NCI-H2196 (cell line): Measurements from ENCODE around the gene LDB3.
A peak's percentile ranks its signal among the peaks of the same experiment; 100 is the strongest.

Experiments
- DNase-seq: peaks from one replicate; lab custom pipeline; 2025; ENCODE audit not compliant: unreplicated experiment; lab: John Stamatoyannopoulos, UW

The LDB3 gene

DNA sequence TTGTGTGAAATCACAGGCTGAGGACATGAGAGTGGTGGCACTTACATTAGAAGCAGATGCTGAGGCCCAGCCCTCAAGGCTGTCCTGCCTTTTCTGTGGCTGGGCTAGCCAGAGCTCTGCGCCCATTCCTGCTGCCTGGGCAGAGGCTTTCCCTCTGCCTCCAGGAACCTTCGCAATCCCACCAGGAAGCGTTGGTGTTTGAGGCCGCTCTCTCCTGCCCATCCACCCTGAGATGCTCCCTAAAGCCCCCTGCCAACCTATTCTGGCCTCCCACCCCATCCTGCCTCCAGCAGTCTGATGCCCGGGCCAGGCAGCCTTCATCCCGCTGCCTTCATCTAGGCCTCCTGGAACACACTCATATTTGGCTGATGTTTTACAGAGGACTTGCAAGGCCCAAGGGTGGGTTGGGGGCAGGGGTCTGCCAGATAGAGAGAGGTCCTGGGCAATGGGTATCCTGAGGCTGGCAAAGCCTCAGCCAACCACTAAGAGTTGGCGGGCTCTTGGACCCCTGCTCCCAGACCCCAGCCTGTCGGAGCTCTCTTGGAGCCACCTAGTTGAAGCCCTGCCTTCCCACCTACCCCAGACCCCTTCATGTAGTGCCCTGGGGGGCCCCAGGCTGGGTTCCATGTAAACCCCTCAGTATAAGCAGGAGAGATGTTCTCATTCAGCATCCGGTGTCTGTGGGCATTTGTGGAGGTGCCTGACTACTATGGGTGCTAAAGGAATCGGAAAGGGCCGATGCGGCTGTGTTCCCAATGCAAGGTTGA is 32.7 kb downstream of the LDB3 start:
- DNase-seq, result no peak

GRCh38 chr10:86703176-86703575 is 34.9 kb downstream of the LDB3 start:
- DNase-seq, result no peak

DNA sequence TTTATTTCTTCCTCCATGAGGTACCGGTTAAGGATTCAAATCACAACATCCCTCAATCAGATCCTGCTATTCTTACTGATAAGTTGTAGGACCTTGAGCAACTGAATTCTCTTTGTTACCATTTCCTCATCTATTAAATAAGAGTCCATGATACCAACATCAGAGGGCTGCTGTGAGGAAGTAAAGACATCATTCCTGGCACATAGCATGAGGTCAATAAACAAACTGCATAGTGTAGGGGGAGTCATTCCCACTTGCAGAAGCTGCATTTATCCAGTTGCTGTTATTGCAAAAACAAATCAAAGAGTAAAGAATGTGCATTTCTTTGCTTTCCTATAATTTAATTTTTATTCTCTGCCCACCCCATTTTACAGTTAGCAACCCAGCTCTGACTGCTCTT is 36.8 kb downstream of the LDB3 start:
- DNase-seq, result no peak

GRCh38 chr10:86705905-86706304 is 37.6 kb downstream of the LDB3 start:
- DNase-seq, result no peak

DNA sequence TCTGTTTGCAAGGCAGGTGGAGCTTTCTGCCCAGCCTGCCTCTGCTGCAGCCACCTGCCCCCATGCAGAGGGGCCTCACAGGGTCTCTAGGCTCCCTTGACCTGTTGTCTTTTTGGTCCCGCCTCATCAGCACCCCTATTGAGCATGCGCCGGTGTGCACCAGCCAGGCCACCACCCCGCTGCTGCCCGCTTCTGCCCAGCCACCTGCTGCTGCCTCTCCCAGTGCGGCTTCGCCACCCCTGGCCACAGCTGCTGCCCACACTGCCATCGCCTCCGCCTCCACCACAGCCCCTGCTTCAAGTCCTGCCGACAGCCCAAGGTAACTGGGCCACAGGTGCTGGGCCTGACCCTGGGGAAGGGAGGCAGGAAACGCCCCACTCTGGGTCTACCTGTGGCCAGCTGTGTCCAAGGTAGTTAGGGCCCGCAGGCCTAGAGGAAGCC is 38.1 kb downstream of the LDB3 start:
- no peak for DNase-seq

DNA sequence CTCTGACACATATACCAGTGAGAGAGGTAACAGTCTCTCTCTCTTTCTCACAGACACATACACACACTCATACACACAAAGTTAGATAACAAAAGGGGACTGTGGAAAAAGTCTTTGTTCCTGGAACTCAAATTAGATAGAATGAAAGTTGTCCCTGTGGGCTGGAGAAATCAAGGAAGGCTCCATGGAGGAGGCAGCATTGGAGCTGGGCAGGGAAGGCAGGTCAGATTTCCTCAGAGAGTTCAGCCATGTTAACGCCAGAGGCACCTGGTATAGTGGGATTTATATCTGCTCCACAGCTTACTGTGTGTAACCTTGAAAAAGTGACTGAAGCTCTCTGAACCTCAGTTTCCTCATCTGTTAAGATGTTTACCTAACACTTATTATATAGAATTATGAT is 38.7 kb downstream of the LDB3 start:
- no peak for DNase-seq

GRCh38 chr10:86707505-86707904 is 39.2 kb downstream of the LDB3 start:
- DNase-seq, result no peak

DNA sequence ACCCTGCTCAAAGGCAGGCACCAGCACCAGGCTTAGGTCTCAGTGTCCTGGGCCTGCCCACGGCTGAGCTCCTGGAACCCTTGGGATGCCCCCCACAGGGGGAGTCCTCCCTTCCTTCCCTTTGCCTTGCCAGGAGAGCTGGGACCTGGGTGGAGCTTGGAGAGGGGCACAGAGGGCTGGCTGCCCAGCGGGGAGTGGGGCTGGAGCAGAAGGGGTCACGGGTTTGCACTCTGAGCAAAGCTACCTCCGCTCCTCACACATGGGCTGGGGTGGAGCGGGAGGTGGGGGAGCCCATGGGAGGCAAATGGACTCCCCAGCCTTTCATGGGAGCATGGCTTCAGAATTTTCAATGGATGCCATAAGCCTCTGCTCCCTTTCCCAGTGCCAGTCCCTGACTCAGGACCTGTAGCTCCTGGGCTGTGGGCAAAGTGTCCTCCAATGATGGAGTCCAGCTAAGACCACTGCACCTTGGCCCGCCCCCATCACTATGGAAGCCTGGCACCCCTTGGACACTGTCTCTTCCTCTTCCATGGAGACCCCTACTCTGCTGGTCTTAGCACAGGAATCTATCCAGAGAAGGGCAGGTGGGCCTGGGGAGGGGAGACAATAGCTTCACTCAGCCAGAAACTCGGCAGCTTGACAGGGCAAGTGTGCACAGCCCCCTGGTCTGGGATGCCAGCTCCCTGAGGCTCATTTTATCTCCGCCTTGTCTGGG is 39.9 kb downstream of the LDB3 start:
- DNase-seq, result no peak

GRCh38 chr10:86708783-86709380 is 40.6 kb downstream of the LDB3 start:
- DNase-seq, result no peak

DNA sequence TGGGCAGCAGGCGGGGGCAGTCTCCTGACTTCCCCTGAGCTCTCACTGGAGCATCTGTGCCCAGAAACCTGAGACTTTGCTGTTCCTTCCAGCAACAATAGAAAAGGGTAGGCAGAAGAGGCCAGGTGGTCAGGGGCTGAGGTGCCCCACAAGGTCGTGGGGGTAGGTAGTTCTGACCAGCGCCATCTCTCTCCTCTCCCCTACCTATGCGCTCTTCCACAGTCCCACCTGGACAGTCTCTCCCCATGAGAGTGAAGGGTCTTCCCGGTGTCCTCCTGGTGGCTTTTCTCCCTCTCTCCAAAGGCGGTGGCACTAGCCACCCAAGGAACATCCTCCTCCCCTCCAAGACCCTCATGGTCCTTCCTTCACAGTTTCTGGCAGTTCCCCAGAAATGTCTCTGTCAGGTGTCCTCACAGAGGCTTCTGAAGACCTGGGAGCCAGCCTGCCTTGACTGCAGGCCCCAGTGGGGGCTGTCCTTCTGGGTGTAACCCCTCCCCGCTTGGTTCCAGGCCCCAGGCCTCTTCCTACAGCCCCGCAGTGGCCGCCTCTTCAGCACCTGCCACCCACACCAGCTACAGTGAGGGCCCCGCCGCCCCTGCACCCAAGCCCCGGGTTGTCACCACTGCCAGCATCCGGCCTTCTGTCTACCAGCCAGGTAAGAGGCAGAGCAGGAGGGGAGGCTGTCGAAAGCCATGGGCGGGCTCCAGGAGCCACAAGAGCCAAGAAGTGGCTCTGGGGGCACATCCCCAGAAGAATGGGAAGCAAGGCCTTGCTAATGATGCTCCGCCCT is 41.3 kb downstream of the LDB3 start:
- no peak for DNase-seq

- peak; percentile 69 for DNase-seq
Measured at GRCh38 chr10:86710987-86711512, 42.7 kb downstream of the LDB3 start.

DNA sequence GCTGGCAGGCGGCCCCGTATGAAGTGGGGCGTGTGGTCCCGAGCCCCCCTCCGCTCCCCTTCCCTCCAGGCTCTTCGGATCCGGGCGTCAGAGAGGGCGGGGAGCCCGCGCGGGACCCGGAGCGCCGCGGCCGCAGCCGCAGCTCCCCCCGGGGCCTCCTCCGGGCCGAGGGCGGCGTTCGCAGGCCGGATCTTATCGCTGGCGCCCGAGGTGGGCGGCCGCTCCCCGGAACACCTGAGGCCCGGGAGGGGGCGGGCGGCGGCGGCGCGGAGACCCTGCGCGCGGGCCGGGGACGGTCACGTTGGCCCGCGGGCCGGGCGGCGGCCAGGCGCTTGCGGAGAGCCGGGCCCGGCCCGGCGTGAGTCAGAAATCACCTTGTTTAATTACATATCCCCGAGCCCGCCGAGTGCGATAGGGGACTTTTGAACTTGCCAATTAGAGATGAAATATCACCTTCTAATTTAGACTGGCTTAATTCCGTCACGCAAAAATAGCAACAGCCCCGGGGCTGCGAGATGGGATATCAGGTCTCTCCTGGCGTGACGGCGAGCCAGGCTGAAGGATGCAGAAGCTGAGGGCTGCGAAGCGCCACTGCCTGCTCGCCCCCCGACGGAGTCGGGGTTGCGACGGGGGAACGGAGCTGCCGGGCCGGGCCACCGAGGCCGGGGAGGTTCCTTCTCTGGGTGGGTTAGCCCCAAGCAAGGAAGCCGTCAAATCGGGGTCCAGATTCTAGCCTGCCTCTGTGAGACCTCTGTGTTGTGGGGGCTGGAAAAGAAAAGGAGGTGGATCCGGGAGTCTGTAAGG is 43.4 kb downstream of the LDB3 start:
- DNase-seq, result no peak

- no peak for DNase-seq
Measured at GRCh38 chr10:86712317-86712707, 44.0 kb downstream of the LDB3 start.

DNA sequence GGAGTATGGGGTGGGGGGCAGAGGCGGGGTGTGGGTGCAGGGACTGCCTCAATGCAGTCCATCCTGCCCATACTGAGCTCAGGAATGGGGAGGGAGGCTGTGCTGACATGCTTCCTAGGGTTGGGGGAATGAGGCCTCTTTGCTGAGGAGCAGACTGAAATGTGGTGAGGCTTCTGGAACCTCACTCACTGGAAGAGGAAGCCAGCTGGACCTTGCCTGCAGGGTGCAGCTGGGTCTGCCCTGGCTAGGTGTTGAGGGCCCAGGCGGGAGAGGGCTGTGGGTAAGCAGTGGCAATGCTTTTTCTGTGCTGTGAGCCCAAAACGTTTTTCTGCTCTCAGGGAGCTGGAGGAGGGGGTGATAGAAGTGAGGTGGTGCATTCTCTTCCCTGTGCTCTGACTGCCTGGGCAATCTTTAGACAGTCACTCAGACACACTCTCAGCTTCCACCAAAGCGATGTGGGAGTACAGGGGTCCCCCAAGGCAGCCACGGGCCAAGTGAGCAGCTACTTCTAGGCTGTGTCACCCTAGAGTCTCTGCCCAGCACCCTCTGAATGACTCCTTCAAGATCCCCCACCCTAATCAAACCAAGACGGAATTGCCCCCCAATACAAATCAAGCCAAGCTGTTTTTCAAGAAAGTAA is 47.0 kb downstream of the LDB3 start:
- no peak for DNase-seq

DNA sequence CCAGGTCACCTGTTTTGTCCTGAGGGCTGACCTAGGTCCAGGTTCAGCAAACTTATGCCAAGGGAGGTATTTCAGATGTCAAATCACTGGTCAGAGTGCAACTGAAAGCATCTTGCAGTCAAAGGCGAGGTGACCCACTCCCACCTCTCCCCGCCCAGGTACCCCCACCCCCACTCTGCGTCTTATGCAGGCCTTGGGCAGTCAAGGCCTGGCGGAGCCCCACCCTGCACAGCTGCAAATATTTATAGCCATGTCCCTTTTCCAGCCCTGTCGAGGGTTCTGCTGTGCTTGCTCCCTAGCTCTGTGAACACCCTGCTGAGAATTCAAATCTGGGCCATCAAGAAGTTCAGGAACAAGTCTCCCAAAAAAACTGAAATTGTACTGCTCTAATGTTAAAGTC is 47.5 kb downstream of the LDB3 start:
- DNase-seq, result no peak

GRCh38 chr10:86716466-86716865 is 48.2 kb downstream of the LDB3 start:
- no peak for DNase-seq

DNA sequence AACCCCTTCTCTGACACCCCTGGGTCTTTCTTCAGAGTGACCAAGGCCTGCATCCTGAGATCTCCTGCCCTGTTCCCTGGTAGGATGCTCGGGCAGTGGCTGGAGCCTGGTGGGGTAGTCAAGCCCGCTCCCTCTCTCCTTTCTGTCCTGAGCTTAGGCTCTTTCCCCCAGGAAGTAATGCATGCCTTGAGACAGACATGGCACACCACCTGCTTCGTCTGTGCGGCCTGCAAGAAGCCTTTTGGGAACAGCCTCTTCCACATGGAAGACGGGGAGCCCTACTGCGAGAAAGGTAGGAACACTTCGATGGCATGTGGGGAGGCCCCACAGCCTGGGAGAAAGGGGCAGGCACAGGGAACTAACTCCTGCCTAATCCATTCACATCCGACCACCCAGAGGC is 50.2 kb downstream of the LDB3 start:
- DNase-seq, result no peak

DNA sequence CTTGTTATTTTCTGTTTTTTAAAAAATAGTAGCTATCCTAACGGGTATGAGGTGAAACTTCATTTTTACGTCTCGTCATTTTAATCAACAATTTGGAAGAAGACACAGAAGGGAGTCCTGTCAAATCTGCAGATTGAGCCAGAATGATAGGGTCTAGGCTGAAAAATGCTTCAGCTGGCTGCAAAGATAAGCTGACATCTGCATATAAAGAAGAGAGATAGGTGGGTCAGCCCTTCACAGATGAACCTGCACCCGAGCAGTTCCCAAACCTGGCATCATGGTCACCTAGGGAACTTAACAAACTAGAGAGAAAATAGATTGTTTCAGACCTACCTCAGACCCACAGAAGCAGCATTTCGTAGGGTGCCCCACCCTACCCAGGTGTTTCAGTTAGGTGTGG is 52.9 kb downstream of the LDB3 start:
- DNase-seq, result no peak

DNA sequence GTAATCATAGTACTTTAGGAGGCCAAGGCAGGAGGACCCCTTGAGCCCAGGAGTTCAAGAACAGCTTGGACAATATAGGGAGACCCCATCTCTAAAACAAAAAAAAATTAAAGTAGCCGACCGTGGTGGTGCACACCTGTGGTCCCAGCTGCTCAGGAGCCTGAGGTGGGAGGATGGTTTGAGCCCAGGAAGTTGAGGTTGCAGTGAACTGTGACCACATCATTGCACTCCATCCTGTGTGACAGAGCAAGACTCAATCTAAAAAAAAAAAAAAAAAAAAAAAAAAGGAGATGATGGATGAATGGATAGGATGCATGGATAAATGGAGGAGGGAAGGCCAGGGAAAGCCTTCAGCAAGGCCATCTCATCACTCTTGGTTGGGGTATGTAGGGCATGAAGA is 54.7 kb downstream of the LDB3 start:
- DNase-seq, result no peak

DNA sequence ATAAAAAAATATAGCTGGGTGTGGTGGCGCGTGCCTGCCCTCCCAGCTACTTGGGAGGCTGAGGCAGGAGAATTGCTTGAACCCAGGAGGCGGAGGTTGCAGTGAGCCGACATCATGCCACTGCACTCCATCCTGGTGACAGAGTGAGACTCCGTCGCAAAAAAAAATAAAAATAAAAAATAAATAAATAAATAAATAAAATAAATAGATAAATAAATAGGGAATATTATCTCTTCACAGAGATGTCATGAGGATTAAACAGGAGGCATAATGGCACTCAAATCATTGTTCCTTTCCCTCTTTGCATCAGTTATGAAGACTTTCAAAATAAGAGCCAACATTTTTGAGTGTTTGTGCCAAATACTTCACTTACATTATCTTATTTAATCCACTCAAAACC is 56.1 kb downstream of the LDB3 start:
- DNase-seq, result no peak
